GM21381 (cell line): ENCODE results near the gene VAT1L.

Experiments
- ATAC-seq: cut with Tn5 transposase; IDR thresholded peaks from one replicate; pipeline ENCODE4 v1.9.1; 2021; ENCODE audit warnings: mild to moderate bottlenecking, moderate library complexity; ENCODE audit not compliant: unreplicated experiment

The VAT1L gene

GRCh38 chr16:77781091-77781490 lies 7.3 kb upstream of the VAT1L start:
- ATAC-seq, result no peak

GRCh38 chr16:77782694-77783093 lies 5.7 kb upstream of the VAT1L start:
- no peak for ATAC-seq

- ATAC-seq, result no peak
These were observed 3.7 kb upstream of the VAT1L start for GRCh38 chr16:77784441-77785372.

- no peak for ATAC-seq
These were observed 3.0 kb upstream of the VAT1L start for GRCh38 chr16:77785373-77785764.

GRCh38 chr16:77786186-77786847 lies 2.0 kb upstream of the VAT1L start:
- ATAC-seq, result no peak

GRCh38 chr16:77787452-77787851 lies 912 bp upstream of the VAT1L start:
- ATAC-seq, result no peak

- ATAC-seq, result no peak
These were observed 983 bp downstream of the VAT1L start for GRCh38 chr16:77789085-77790008.

- no peak for ATAC-seq
These were observed 1.6 kb downstream of the VAT1L start for GRCh38 chr16:77790009-77790372.

GRCh38 chr16:77790912-77791311 lies 2.5 kb downstream of the VAT1L start:
- no peak for ATAC-seq

- ATAC-seq, result no peak
These were observed 5.1 kb downstream of the VAT1L start for GRCh38 chr16:77793417-77793816.

- no peak for ATAC-seq
These were observed 6.2 kb downstream of the VAT1L start for GRCh38 chr16:77794586-77794985.

GRCh38 chr16:77801817-77802216 lies 13.5 kb downstream of the VAT1L start:
- ATAC-seq, result no peak

GRCh38 chr16:77805398-77805797 lies 17.0 kb downstream of the VAT1L start:
- ATAC-seq, result no peak

GRCh38 chr16:77807021-77807420 lies 18.7 kb downstream of the VAT1L start:
- ATAC-seq, result no peak

GRCh38 chr16:77812856-77813500 lies 24.6 kb downstream of the VAT1L start:
- ATAC-seq, result no peak

GRCh38 chr16:77816293-77816692 lies 27.9 kb downstream of the VAT1L start:
- ATAC-seq, result no peak

GRCh38 chr16:77820340-77820739 lies 32.0 kb downstream of the VAT1L start:
- no peak for ATAC-seq

GRCh38 chr16:77822661-77823060 lies 34.3 kb downstream of the VAT1L start:
- no peak for ATAC-seq

GRCh38 chr16:77823067-77823466 lies 34.7 kb downstream of the VAT1L start:
- ATAC-seq, result no peak

- no peak for ATAC-seq
These were observed 36.8 kb downstream of the VAT1L start for GRCh38 chr16:77825196-77825595.

- ATAC-seq, result no peak
These were observed 38.7 kb downstream of the VAT1L start for GRCh38 chr16:77827032-77827431.
